ENCODE data around the gene CRABP2.
A peak's percentile ranks its signal among the peaks of the same experiment; 100 is the strongest.

The CRABP2 gene

GRCh38 chr1:156667968-156668709, 37.2 kb downstream of the CRABP2 start:
- no peak for DNase-seq (ENCODE audit: low read depth)

GRCh38 chr1:156667610-156667967, 37.8 kb downstream of the CRABP2 start:
- DNase-seq (ENCODE audit: low read depth) = no peak

GRCh38 chr1:156666862-156667609, 38.3 kb downstream of the CRABP2 start:
- no peak for DNase-seq (ENCODE audit: low read depth)

- DNase-seq (ENCODE audit: low read depth) = no peak
These were observed 39.8 kb downstream of the CRABP2 start for GRCh38 chr1:156665539-156665938.

GRCh38 chr1:156664767-156665411, 40.5 kb downstream of the CRABP2 start:
- no peak for DNase-seq (ENCODE audit: low read depth)

GRCh38 chr1:156664046-156664766, 41.2 kb downstream of the CRABP2 start:
- no peak for DNase-seq (ENCODE audit: low read depth)

GRCh38 chr1:156663178-156663577, 42.2 kb downstream of the CRABP2 start:
- DNase-seq (ENCODE audit: low read depth) = no peak

- no peak for DNase-seq (ENCODE audit: low read depth)
These were observed 42.7 kb downstream of the CRABP2 start for GRCh38 chr1:156662800-156663055.

- DNase-seq (ENCODE audit: low read depth) = no peak
These were observed 43.2 kb downstream of the CRABP2 start for GRCh38 chr1:156662005-156662799.

- DNase-seq (ENCODE audit: low read depth) = no peak
These were observed 44.7 kb downstream of the CRABP2 start for GRCh38 chr1:156660752-156661112.

GRCh38 chr1:156659988-156660751, 45.2 kb downstream of the CRABP2 start:
- peak; percentile 84 for DNase-seq (ENCODE audit: low read depth)

- DNase-seq (ENCODE audit: low read depth) = no peak
These were observed 45.8 kb downstream of the CRABP2 start for GRCh38 chr1:156659661-156659987.

- DNase-seq (ENCODE audit: low read depth) = no peak
These were observed 46.3 kb downstream of the CRABP2 start for GRCh38 chr1:156658945-156659574.

- DNase-seq (ENCODE audit: low read depth) = no peak
These were observed 46.9 kb downstream of the CRABP2 start for GRCh38 chr1:156658496-156658895.

GRCh38 chr1:156657741-156658319, 47.6 kb downstream of the CRABP2 start:
- no peak for DNase-seq (ENCODE audit: low read depth)

- DNase-seq (ENCODE audit: low read depth) = no peak
These were observed 48.3 kb downstream of the CRABP2 start for GRCh38 chr1:156656806-156657740.

GRCh38 chr1:156655904-156656516, 49.4 kb downstream of the CRABP2 start:
- no peak for DNase-seq (ENCODE audit: low read depth)

- no peak for DNase-seq (ENCODE audit: low read depth)
These were observed 50.1 kb downstream of the CRABP2 start for GRCh38 chr1:156655151-156655903.
